GM10266 (cell line): Measurements from ENCODE around the gene PALS2.

ENCODE experiments used
- DNase-seq: peaks from one replicate; pipeline ENCODE4 v3.0.0; 2012; ENCODE audit errors: extremely low spot score
- CTCF ChIP-seq: IDR thresholded peaks from 2 replicates; pipeline ENCODE4 v1.5.1; 2012; ENCODE audit warnings: mild to moderate bottlenecking, low read depth; ENCODE audit not compliant: control insufficient read depth, insufficient read depth; ENCODE audit errors: missing control alignments

The PALS2 gene

GRCh38 chr7:24622646-24623182 lies 49.5 kb downstream of the PALS2 start:
- no peak for DNase-seq
- no peak for TF ChIP-seq CTCF
